CD4-positive, alpha-beta T cell treated with Interleukin-21 for 1 hour (primary cell): ENCODE data around the gene HSPBP1.

ENCODE experiments used
- DNase-seq: peaks from one replicate; pipeline ENCODE4 v3.0.0-alpha.2; 2020

The HSPBP1 gene

DNA sequence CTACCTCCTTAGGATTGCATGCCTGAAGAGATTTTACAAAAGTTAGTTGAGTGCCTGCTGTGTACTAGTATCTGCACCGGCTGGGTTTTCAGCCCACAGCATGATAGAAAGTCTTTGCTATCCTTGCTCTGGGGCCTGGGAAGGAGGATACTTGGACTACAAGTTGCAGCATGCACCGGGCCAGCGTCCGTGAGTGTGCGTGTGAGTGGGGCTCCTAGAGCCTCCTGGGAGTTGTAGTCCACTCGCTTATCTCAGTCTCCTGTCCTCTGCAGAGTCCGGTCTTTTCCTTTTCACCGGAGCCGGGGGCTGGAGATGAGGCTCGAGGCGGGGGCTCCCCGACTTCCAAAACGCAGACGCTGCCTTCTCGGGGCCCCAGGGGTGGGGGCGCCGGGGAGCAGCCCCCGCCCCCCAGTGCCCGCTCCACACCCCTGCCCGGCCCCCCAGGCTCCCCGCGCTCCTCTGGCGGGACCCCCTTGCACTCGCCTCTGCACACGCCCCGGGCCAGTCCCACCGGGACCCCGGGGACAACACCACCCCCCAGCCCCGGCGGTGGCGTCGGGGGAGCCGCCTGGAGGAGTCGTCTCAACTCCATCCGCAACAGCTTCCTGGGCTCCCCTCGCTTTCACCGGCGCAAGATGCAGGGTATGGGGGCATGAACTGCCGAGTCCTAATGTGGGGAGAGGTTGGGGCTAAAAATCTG lies 24.5 kb upstream of the HSPBP1 start:
- peak; percentile 32 for DNase-seq

GRCh38 chr19:55303477-55303876 lies 23.6 kb upstream of the HSPBP1 start:
- DNase-seq, result no peak

GRCh38 chr19:55302318-55302703 lies 22.4 kb upstream of the HSPBP1 start:
- no peak for DNase-seq

DNA sequence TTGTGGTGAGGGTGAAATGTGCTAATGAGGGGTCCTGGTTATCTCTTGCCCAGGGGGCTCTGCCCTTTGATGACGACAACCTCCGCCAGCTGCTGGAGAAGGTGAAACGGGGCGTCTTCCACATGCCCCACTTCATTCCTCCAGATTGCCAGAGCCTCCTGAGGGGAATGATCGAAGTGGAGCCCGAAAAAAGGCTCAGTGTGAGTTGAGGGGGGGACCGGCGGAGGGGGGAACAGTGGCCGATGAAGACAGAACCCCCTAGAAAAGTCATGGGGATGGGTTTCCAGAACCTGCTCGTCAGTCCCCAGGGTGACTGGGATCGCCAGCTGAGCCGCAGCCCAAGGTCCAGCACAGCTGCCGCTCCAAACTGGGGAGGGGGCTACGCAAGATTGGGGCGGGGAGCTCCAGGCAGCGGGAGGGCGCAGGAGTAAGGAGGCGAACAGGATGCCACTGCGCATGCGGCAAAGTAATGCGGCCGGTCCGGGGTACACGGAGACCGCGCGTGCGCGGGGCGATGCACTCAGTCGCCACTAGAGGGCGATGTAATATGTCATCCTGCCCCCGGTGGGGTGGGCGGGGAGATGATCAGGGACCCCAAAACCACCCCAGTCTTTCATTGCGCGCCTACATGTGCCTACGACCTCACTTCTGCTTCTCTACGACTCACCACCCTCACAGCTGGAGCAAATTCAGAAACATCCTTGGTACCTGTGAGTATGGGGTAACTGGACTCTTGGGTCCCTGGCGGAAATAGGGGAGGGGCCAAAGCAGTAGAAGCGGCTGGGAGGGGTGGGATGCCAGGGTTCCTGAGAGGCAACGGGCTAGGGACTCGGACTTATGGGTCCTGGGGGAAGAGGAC lies 21.8 kb upstream of the HSPBP1 start:
- DNase-seq, result peak; percentile 92

GRCh38 chr19:55300886-55301458 lies 21.1 kb upstream of the HSPBP1 start:
- DNase-seq, result no peak

GRCh38 chr19:55299991-55300390 lies 20.1 kb upstream of the HSPBP1 start:
- DNase-seq, result no peak

DNA sequence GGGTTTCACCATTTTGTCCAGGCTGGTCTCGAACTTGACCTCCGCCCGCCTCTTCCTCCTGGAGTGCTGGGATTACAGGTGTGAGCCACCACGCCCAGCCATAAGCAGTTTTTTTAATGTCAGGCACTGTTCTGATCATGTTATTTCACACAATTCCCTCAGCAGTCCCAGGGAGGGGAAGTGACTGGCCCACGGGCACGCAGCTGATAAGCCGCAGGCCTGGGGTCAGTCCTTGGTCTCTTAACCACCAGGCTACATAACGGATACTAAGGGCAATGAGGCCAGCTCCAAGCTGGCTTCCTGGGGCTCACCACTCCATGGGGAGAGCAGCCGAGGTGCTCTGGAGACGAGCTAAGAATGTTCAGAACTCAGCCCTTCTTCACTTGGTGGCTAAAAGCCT lies 17.4 kb upstream of the HSPBP1 start:
- DNase-seq, result no peak

- DNase-seq, result no peak
Observed at GRCh38 chr19:55289117-55289796, 9.3 kb upstream of the HSPBP1 start.

- DNase-seq, result no peak
Observed at GRCh38 chr19:55287361-55288079, 7.6 kb upstream of the HSPBP1 start.

- DNase-seq, result no peak
Observed at GRCh38 chr19:55285229-55285890, 5.5 kb upstream of the HSPBP1 start.

DNA sequence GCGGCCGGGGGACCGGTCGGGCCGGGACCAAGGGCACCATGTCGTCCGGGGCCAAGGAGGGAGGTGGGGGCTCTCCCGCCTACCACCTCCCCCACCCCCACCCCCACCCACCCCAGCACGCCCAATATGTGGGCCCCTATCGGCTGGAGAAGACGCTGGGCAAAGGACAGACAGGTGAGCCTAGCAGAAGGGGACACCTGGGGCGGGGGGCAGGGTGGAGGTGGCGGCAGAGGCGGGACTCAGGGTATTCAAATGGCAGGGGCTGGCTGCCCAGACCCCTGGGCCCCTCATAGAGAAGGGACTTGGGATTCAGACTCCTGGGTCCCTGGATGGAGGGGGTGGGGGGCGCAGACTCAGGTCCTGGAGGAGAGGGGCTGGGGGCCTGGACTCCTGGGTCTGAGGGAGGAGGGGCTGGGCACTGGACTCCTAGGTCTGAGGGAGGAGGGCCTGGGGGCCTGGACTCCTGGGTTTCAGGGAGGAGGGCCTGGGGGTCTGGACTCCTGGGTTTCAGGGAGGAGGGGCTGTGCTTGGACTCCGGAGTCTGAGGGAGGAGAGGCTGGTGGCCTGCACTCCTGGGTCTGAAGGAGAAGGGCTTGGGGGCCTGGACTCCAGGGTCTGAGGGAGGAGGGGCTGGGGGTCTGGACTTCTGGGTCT lies 4.6 kb upstream of the HSPBP1 start:
- DNase-seq, result no peak

DNA sequence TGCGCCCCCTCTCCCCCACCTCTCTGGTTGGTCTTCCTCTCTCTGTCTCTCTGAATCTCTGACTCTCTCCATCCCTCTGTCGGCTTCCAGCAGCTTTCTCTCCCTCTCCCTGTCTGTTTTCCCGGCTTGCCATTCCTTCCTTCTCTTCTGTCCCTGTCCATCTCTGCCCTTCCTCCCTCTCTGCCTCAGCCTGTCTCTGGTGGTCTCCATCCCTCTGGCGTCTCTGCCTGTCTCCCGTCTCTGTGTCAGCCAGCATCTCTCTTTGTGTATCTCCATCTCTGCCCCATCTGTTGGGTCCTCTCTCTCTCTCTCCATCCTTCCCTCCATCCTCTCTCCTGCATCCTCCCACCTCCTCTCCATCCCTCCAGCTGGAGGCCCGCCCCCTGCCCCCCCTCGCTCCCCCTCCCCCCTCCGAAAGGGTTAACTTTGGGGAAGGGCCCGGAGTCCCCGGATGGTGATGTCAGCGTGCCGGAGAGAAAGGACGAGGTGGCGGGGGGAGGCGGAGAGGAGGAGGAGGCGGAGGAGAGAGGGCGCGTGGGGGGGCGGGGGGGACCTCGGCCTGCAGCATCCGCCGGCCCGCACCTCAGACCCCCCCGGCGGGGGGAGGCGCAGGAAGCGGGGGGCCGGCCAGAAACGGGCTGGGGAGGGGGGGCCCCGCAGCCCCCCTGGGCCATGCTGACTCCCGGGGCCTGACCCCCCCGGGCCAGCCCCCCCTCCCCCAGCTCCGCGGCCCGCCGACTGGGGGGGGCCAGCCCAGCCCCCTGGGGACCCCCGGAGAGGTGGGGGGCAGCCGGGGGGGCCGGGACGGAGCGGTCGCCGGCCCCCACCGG lies 3.9 kb upstream of the HSPBP1 start, which contains the start of gene BRSK1:
Gene BRSK1, plus strand, starts transcription at position 450 of the 830 bp plus-strand sequence. CDS start 446 bp downstream, outside the sequence.
- peak; percentile 70 for DNase-seq

GRCh38 chr19:55279340-55279739 lies 570 bp downstream of the HSPBP1 start:
- DNase-seq, result no peak

DNA sequence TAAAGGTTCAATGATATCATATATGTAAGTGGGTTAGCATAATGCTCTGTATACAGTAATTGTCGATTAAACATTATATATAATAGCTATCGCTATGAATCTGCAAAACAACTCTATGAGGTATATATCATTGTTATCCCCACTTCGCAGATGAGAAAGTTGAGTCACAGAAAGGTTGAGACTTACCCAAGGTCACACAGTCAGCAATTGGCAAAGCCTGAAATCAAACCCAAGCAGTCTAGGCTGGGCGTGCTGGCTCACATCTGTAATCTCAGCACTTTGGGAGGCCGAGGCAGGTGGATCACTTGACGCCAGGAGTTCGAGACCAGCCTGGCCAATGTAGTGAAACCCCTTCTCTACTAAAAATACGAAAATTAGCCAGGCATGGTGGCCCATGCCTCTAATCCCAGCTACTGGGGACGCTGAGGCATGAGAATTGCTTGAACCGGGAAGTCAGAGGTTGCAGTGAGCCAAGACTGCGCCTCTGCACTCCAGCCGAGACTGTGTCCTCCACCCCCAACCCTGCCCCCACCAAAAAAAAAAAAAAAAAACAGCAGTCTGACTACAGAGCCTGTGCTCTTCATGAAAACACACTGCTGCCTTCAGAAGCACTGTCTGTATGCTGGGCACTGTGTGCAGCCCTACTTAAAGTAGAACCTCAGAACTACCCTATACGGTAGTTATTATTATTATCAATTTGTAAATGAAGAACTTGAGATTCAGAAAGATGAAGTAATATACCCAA lies 1.3 kb downstream of the HSPBP1 start:
- no peak for DNase-seq

DNA sequence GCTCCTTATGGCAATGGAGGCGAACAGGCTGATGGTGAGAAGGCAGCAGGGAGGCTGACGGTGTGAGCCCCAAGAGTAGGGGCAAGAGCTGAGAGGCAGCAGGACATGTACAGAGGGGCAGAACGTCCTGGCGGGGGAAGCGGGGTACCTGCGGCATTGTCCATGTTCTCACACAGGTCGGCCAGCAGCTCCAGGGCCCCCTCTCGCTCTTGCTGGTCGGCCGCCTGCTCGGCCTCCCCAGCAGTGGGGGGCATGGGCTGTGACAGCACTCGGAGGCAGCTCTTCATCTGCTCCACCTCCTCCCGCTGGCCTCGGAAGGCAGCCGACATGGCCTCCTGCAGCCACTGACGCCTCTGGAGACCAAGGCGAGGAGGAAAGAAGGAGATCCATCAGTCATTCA lies 2.4 kb downstream of the HSPBP1 start:
- DNase-seq, result no peak

DNA sequence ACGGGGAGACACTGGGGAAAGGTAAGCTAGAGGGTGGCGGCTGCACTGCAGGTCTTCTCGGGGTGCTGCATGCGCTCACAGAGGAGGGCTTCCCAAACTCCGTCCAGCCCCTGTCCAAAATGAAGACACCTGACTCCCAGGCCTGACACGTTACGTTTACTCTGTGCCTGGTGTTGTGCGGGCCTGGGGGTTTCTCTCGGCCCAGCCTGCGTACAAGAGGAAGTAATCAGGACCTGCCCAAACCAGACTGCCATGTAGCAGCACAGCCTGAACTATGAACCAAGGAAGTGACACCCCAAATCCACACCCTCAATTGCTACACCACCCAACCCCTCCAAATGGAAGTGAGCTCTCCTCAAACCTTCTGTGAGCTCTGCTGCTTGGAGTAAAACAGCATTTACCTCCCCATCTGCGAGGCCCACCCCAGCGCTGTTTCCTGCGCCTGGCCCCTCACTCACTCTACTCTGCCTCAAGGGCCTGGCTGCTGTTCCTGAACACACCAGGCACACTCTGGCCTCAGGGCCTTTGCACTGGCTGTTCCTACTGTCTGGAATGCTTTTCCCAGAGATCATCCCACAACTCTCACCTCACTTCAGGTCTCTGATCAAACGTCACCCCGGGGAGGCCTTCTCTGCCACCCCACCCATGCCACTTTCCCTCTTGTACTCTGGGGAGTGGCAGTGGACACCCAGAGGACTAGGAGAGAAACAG lies 3.0 kb downstream of the HSPBP1 start:
- DNase-seq, result peak; percentile 39

DNA sequence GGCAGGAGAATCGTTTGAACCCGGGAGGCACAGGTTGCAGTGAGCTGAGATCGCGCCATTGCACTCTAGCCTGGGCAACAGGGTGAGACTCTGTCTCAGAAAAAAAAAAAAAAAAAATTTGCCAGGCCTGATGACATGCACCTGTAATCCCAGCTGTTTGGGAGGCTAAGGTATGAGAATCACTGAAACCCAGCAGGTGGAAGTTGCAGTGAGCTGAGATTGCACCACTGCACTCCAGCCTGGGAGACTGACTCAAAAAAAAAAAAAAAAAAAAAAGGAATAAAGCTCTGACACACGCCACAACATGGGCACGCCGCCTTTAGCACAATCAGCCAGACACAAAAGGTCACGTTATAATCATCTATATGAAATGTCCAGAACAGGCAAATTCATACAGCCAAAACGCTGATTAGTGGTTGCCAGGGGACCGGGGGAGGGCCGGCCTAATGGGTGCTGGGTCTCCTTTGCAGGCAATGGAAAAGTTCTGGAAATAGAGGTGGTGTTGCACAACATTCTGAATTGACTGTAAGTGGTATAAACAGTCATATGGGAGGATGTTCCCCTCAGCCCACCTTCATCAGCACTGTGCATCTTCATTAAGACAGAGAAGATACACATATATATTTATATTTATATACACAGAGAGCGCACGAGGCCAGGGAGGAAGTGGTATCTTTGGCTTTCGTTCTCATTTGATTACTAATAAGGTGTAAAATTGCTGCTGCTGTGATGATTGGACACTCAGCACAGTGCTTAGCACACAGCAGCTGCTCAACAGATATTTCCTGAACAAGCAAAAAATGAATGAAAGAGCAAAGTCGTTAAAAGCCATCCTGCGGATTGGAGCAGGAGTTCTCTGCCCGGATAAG lies 3.8 kb downstream of the HSPBP1 start:
- peak; percentile 57 for DNase-seq
